ENCODE results near the gene DNAJC1. TPM values are rescaled to one million over a fixed set of nuclear protein-coding genes. Genes with fewer than 3 reads are reported as not detected.

DNAJC1 gene
- polyA plus RNA-seq, 4 donors, result 20.6 to 30.0 (median 26.4) TPM

DNA sequence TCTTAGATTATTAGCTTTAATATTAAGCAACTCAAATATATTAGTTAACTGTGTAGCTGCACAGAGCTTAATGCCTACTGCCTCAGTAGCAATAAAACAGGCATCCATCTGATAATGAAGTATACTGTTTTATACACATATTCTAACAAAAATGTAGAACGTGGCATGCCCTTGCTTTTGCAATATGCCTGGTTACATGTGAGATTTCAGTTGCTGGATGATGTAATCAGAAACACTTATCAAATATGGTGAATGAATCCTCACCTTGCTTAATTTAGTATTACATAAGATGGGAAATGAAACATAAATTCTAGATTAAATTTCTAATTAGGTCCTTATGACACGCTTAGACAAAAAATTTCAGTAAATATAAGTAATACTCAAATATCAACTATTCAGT lies 8.0 kb downstream of the DNAJC1 start:
- Histone ChIP-seq H3K27ac (ENCODE audit: low read depth in 1 of 3, low read length in 2 of 3) (no peak overlapping the region), H3K36me3 (ENCODE audit: control insufficient read depth in 3 of 3, insufficient read depth in 2 of 3, low read depth in 1 of 3, low read length in 3 of 3) (no peaks in the 10 kb centered on the region), H3K4me1 (ENCODE audit: control insufficient read depth in 3 of 3, insufficient read depth in 2 of 3, low read depth in 1 of 3, low read length in 2 of 3) (peaks cover 0 to 3% (median 0%) of the 10 kb centered on the region in 3 donors), H3K27me3 (ENCODE audit: control insufficient read depth in 3 of 3, insufficient read depth in 3 of 3, low read length in 3 of 3) (no peaks in the 10 kb centered on the region), H3K4me3 (ENCODE audit: low read depth in 1 of 3, low read length in 3 of 3) (no peak overlapping the region), H3K9me3 (ENCODE audit: control insufficient read depth in 2 of 2, insufficient read depth in 1 of 2, low read depth in 1 of 2, low read length in 1 of 2) (no peaks in the 10 kb centered on the region)
- no peak for FAIRE-seq
- no peak for DNase-seq
- 67 to 73% (median 69%) methylated on average over 2 of the region's 2 CpGs for WGBS, 3 donors

DNA sequence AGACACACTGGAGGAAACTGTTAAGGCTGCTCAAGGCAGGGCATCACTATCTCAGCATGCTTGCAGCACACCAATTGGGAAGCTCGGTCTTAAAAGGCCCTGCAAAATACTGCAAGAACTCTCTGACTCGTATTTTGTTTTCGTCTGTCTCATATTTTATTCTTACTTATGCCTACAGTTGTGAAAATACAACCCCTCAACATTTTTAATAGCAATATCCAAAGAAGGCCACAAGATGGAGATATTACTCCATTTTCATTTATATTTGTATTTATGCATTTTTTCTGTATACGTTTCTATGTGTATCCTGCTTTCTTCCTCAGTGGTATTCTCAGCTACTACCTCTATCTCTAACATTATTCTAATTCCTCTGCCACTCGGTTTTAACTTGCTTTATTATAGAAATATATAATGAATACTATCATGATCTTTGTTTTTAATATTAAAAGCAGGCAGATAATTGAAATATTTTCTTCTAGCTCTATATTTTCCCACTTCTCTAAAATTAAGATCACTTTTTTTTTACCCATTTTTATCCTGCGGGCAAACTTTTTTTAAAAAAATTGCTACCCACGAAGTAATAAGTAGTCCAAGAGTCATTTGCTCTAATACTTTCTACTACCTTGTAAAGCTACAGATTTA lies 10.0 kb downstream of the DNAJC1 start:
- Histone ChIP-seq H3K4me1 (ENCODE audit: control insufficient read depth in 3 of 3, insufficient read depth in 2 of 3, low read depth in 1 of 3, low read length in 2 of 3) (no peaks in the 10 kb centered on the region), H3K9me3 (ENCODE audit: control insufficient read depth in 2 of 2, insufficient read depth in 1 of 2, low read depth in 1 of 2, low read length in 1 of 2) (no peaks in the 10 kb centered on the region), H3K27me3 (ENCODE audit: control insufficient read depth in 3 of 3, insufficient read depth in 3 of 3, low read length in 3 of 3) (no peaks in the 10 kb centered on the region), H3K4me3 (ENCODE audit: low read depth in 1 of 3, low read length in 3 of 3) (no peak overlapping the region), H3K36me3 (ENCODE audit: control insufficient read depth in 3 of 3, insufficient read depth in 2 of 3, low read depth in 1 of 3, low read length in 3 of 3) (no peaks in the 10 kb centered on the region), H3K27ac (ENCODE audit: low read depth in 1 of 3, low read length in 2 of 3) (no peak overlapping the region)
- 59 to 64% (median 63%) methylated on average over 7 of the region's 7 CpGs for WGBS, 3 donors
- FAIRE-seq, result peak; percentile 87
- DNase-seq, result peak; percentile 24 to 31

GRCh38 chr10:21991785-21992184 lies 11.7 kb downstream of the DNAJC1 start:
- Histone ChIP-seq H3K4me1 (ENCODE audit: control insufficient read depth in 3 of 3, insufficient read depth in 2 of 3, low read depth in 1 of 3, low read length in 2 of 3) (no peaks in the 10 kb centered on the region), H3K4me3 (ENCODE audit: low read depth in 1 of 3, low read length in 3 of 3) (no peak overlapping the region), H3K27me3 (ENCODE audit: control insufficient read depth in 3 of 3, insufficient read depth in 3 of 3, low read length in 3 of 3) (no peaks in the 10 kb centered on the region), H3K9me3 (ENCODE audit: control insufficient read depth in 2 of 2, insufficient read depth in 1 of 2, low read depth in 1 of 2, low read length in 1 of 2) (peaks cover 0 to 2% of the 10 kb centered on the region in 2 donors), H3K36me3 (ENCODE audit: control insufficient read depth in 3 of 3, insufficient read depth in 2 of 3, low read depth in 1 of 3, low read length in 3 of 3) (peaks cover 0 to under 1% (median 0%) of the 10 kb centered on the region in 3 donors), H3K27ac (ENCODE audit: low read depth in 1 of 3, low read length in 2 of 3) (no peak overlapping the region)
- FAIRE-seq, result no peak
- DNase-seq, result no peak
- 93 to 94% (median 94%) methylated on average over 8 of the region's 8 CpGs for WGBS, 3 donors

GRCh38 chr10:21990449-21990848 lies 13.1 kb downstream of the DNAJC1 start:
- no peaks in the 10 kb centered on the region for H3K4me1 ChIP-seq (ENCODE audit: control insufficient read depth in 3 of 3, insufficient read depth in 2 of 3, low read depth in 1 of 3, low read length in 2 of 3)
- H3K4me3 ChIP-seq (ENCODE audit: low read depth in 1 of 3, low read length in 3 of 3), result no peak overlapping the region
- no peak overlapping the region for H3K27ac ChIP-seq (ENCODE audit: low read depth in 1 of 3, low read length in 2 of 3)
- H3K27me3 ChIP-seq (ENCODE audit: control insufficient read depth in 3 of 3, insufficient read depth in 3 of 3, low read length in 3 of 3), result no peaks in the 10 kb centered on the region
- DNase-seq (no peak), FAIRE-seq (no peak)
- peaks cover 0 to 4% of the 10 kb centered on the region in 2 donors for H3K9me3 ChIP-seq (ENCODE audit: control insufficient read depth in 2 of 2, insufficient read depth in 1 of 2, low read depth in 1 of 2, low read length in 1 of 2)
- H3K36me3 ChIP-seq (ENCODE audit: control insufficient read depth in 3 of 3, insufficient read depth in 2 of 3, low read depth in 1 of 3, low read length in 3 of 3), result peaks cover 0 to 3% (median 0%) of the 10 kb centered on the region in 3 donors
- 64 to 71% (median 71%) methylated on average over 1 of the region's 1 CpG for WGBS, 3 donors

GRCh38 chr10:21989453-21990154 lies 13.9 kb downstream of the DNAJC1 start:
- Histone ChIP-seq H3K36me3 (ENCODE audit: control insufficient read depth in 3 of 3, insufficient read depth in 2 of 3, low read depth in 1 of 3, low read length in 3 of 3) (peaks cover 0 to 3% (median 0%) of the 10 kb centered on the region in 3 donors), H3K9me3 (ENCODE audit: control insufficient read depth in 2 of 2, insufficient read depth in 1 of 2, low read depth in 1 of 2, low read length in 1 of 2) (peaks cover 0 to 4% of the 10 kb centered on the region in 2 donors), H3K27ac (ENCODE audit: low read depth in 1 of 3, low read length in 2 of 3) (no peak overlapping the region), H3K4me1 (ENCODE audit: control insufficient read depth in 3 of 3, insufficient read depth in 2 of 3, low read depth in 1 of 3, low read length in 2 of 3) (no peaks in the 10 kb centered on the region), H3K4me3 (ENCODE audit: low read depth in 1 of 3, low read length in 3 of 3) (no peak overlapping the region), H3K27me3 (ENCODE audit: control insufficient read depth in 3 of 3, insufficient read depth in 3 of 3, low read length in 3 of 3) (no peaks in the 10 kb centered on the region)
- WGBS, 3 donors, result 44 to 54% (median 49%) methylated on average over 5 of the region's 5 CpGs
- FAIRE-seq, result no peak
- DNase-seq, result peak; percentile 56 to 61

GRCh38 chr10:21985541-21985940 lies 18.0 kb downstream of the DNAJC1 start:
- no peak for DNase-seq

GRCh38 chr10:21981118-21981517 lies 22.4 kb downstream of the DNAJC1 start:
- 68 to 85% (median 79%) methylated on average over 3 of the region's 3 CpGs for WGBS, 3 donors
- Histone ChIP-seq H3K27ac (ENCODE audit: low read depth in 1 of 3, low read length in 2 of 3) (no peak overlapping the region), H3K27me3 (ENCODE audit: control insufficient read depth in 3 of 3, insufficient read depth in 3 of 3, low read length in 3 of 3) (no peaks in the 10 kb centered on the region), H3K4me3 (ENCODE audit: low read depth in 1 of 3, low read length in 3 of 3) (no peak overlapping the region), H3K9me3 (ENCODE audit: control insufficient read depth in 2 of 2, insufficient read depth in 1 of 2, low read depth in 1 of 2, low read length in 1 of 2) (no peaks in the 10 kb centered on the region), H3K36me3 (ENCODE audit: control insufficient read depth in 3 of 3, insufficient read depth in 2 of 3, low read depth in 1 of 3, low read length in 3 of 3) (no peaks in the 10 kb centered on the region), H3K4me1 (ENCODE audit: control insufficient read depth in 3 of 3, insufficient read depth in 2 of 3, low read depth in 1 of 3, low read length in 2 of 3) (no peaks in the 10 kb centered on the region)
- no peak for DNase-seq
- FAIRE-seq, result no peak

More at GRCh38 chr10:21985541-21985940, 18.0 kb downstream of the DNAJC1 start:
- peaks cover 0 to 4% of the 10 kb centered on the region in 2 donors for H3K9me3 ChIP-seq (ENCODE audit: control insufficient read depth in 2 of 2, insufficient read depth in 1 of 2, low read depth in 1 of 2, low read length in 1 of 2)
- H3K4me1 ChIP-seq (ENCODE audit: control insufficient read depth in 3 of 3, insufficient read depth in 2 of 3, low read depth in 1 of 3, low read length in 2 of 3), result no peaks in the 10 kb centered on the region
- 83 to 96% (median 92%) methylated on average over 1 of the region's 1 CpG for WGBS, 3 donors
- H3K27ac ChIP-seq (ENCODE audit: low read depth in 1 of 3, low read length in 2 of 3), result no peak overlapping the region
- no peaks in the 10 kb centered on the region for H3K27me3 ChIP-seq (ENCODE audit: control insufficient read depth in 3 of 3, insufficient read depth in 3 of 3, low read length in 3 of 3)
- H3K36me3 ChIP-seq (ENCODE audit: control insufficient read depth in 3 of 3, insufficient read depth in 2 of 3, low read depth in 1 of 3, low read length in 3 of 3), result peaks cover 0 to 3% (median 0%) of the 10 kb centered on the region in 3 donors
- FAIRE-seq, result no peak
- no peak overlapping the region for H3K4me3 ChIP-seq (ENCODE audit: low read depth in 1 of 3, low read length in 3 of 3)

DNA sequence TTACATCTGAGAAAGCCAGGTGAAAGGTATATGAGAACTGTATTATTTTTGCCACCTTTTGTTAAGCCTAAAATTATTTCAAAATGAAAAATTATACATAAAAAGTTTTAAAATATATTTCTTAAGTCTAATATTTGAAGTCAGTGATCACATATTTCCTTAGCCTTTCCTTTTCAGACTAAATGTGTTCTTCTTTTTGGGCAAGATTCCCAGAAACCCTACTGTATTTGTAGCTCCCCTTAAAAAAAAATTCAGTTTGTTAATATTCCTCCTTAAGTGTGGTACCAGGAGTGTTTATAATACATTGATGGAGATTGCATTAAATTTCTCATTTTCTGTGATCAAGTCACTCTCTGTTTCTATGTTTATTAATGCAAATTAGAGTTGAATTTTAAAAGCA lies 22.8 kb downstream of the DNAJC1 start:
- Histone ChIP-seq H3K4me1 (ENCODE audit: control insufficient read depth in 3 of 3, insufficient read depth in 2 of 3, low read depth in 1 of 3, low read length in 2 of 3) (no peaks in the 10 kb centered on the region), H3K27ac (ENCODE audit: low read depth in 1 of 3, low read length in 2 of 3) (no peak overlapping the region), H3K4me3 (ENCODE audit: low read depth in 1 of 3, low read length in 3 of 3) (no peak overlapping the region), H3K36me3 (ENCODE audit: control insufficient read depth in 3 of 3, insufficient read depth in 2 of 3, low read depth in 1 of 3, low read length in 3 of 3) (no peaks in the 10 kb centered on the region), H3K27me3 (ENCODE audit: control insufficient read depth in 3 of 3, insufficient read depth in 3 of 3, low read length in 3 of 3) (no peaks in the 10 kb centered on the region), H3K9me3 (ENCODE audit: control insufficient read depth in 2 of 2, insufficient read depth in 1 of 2, low read depth in 1 of 2, low read length in 1 of 2) (no peaks in the 10 kb centered on the region)
- no peak for FAIRE-seq
- no peak for DNase-seq

Measured in small intestine (tissue), 7 donors.